GM12801 (cell line): Measurements from ENCODE around the gene BAIAP3.

Experiments
- TF ChIP-seq, protein P1 (sequence below): IDR thresholded peaks from one replicate; pipeline ENCODE4 v1.5.1; 2011; ENCODE audit warnings: control low read depth; ENCODE audit not compliant: insufficient read length; ENCODE audit errors: extremely low read depth

The BAIAP3 gene

DNA sequence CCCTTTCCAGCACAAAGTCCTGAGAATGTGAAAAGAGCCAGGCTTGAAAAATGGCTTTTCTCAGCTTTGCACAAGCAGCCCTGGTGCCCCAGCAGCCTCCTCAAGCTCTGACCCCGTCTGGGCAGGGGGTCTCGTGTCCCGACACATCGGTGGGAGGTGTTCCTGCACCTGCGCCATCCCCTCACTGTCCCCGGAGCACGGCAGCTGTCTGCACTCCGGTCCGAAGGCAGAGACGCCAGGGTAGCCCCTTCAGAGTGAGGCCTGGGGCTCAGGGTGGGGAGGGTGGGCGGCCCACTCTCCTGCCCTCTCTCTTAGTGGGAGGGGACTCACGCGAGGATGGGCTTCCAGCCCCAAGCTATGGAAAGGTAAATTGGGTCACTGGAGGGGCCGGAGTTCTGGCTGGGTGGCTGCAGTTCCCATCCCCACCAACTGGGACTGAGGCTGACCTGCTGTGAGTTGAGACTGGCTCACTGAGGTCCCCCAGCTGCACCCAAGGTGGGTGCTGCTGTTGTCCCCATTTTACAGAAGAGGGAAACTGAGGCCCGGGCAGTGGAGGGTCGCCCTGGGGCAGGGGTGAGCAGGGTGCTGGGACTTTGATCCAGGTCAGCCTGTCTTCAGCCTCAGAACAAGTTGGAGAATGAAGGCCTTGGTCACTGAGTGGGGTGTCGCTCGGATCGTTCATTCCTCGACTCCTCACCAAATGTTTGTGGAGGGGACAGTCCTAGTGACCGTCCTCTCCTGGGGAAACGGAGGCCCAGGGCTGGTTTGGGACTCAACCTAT lies 2.3 kb upstream of the BAIAP3 start:
- TF ChIP-seq, protein P1, sequence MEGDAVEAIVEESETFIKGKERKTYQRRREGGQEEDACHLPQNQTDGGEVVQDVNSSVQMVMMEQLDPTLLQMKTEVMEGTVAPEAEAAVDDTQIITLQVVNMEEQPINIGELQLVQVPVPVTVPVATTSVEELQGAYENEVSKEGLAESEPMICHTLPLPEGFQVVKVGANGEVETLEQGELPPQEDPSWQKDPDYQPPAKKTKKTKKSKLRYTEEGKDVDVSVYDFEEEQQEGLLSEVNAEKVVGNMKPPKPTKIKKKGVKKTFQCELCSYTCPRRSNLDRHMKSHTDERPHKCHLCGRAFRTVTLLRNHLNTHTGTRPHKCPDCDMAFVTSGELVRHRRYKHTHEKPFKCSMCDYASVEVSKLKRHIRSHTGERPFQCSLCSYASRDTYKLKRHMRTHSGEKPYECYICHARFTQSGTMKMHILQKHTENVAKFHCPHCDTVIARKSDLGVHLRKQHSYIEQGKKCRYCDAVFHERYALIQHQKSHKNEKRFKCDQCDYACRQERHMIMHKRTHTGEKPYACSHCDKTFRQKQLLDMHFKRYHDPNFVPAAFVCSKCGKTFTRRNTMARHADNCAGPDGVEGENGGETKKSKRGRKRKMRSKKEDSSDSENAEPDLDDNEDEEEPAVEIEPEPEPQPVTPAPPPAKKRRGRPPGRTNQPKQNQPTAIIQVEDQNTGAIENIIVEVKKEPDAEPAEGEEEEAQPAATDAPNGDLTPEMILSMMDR, result no peak

DNA sequence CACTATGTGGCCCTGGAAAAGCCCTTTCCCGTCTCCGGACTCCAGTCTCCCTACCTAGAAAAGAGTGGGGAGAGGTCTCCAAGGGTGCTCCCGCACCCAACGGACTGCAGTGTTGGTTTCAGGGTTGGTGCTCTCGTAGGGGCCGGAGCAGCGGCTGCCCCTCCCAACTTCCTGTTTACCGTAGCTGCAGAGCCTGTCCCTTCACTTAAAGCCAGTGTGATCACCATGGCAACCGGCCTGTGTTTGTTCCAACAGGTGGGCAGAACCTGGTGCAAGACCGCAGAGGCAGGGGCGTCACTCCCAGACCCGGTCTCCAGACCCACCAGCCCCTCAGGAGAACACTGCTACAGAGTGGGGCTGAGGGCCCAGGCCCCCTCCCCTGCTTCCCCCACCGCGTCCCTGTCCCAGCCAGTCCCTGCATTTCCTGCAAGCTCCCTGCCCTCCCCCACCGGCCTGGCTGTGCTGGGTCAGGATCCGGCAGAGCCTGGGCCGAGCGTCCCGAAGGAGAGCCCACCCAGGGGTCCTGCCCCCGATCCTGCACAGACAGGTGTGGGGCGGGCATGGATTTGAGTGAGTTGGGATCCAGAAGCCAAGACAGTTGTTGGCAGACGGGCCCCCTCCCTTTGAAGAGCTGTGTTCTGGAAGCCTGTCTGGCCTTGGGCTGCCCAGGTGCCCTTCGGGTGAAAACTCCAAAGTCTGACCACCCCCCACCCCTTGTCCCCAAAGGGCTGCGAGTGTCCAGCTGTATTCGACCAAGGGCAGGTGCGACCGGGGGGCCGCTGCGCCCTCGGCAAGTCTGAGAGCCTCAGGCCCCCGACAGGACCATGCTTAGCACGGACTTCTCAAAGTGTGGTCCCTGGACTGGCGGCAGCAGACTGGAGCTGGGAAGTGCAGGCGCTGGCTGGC lies 1.5 kb upstream of the BAIAP3 start:
- TF ChIP-seq, protein P1, result no peak

DNA sequence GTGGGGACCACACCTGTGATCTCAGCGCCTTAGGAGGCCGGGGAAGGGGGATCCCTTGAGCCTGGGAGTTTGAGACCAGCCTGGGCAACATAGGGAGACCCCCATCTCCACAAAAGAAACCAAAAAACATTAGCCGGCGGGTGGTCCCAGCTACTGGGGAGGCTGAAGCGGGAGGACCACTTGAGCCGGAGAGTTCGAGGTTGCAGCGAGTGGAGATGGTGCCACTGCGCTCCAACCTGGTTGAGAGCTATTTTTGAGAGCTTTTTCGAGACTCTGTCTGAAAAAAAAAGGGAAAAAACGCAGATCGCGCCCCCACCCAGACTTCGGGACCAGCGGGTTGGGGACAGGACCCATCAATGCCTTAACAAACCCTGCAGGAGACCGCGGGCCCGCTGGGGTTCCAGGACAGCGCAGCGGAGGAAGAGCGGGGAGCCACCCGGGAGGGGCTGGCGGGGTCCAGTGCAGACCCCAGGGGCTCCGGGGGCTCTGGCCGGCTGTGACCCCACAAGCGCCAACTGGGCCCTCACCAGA lies 762 bp upstream of the BAIAP3 start:
- TF ChIP-seq, protein P1, result no peak

DNA sequence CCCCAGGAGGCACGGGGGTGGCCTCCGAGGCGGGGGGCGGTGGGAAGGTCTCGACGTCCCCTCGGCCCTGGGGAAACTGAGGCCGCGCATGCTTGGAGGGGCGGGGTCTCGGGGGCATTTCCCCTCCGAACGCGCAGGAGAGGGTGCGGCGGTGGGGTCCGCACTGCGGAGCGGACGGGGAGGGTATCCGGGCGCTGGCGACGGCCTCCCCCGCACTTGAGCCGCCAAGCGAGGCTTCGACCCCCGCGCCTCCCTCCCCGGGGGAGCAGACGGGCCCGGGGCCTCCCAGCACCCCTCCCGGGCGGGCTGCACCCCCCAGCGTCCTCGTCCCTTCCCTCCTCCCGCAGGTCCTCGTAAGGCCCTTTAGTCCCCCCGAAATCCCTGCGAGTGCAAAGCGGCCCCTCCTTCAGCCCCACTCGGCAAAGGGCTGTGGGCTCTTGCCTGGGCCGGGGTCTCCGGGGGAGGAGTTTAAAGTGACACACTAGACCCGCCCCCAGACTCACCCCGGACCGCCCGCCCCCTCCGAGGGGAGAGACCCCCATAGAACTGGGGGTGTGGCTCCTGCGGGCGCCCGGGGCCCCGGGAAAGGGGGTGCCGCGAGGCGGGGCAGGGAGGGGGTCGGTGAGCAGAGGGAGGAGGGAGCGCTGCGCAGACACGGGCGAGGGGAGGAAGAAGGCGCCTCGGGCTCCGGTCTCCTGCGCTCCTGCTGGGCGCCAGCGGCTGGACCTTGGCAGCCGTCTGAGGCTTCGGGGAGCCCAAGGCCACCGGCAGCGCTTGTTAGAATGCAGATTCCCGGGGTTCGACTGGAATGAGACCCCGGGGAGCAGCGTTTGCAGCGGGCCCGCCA lies 632 bp downstream of the BAIAP3 start:
- TF ChIP-seq, protein P1, result no peak

DNA sequence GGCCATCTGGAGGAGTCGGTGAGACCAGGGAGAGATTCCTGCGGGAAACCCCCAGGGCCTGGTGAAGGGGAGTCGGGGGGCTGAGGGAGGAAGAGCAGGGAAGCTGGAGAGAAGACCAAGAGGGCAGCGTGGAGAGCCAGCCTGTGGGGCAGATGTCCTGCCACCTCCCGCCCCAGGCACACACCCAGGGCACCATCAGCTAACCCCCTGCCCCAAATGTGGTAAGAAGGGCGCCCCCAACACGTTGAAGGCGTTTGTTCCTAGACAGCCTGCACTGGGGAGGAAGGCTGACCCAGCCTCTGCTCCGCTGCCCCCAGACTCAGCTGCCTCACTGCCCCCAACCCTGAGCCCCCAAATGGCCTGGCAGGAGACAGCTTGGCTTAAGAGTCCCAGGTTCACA lies 1.3 kb downstream of the BAIAP3 start:
- TF ChIP-seq, protein P1, result no peak

DNA sequence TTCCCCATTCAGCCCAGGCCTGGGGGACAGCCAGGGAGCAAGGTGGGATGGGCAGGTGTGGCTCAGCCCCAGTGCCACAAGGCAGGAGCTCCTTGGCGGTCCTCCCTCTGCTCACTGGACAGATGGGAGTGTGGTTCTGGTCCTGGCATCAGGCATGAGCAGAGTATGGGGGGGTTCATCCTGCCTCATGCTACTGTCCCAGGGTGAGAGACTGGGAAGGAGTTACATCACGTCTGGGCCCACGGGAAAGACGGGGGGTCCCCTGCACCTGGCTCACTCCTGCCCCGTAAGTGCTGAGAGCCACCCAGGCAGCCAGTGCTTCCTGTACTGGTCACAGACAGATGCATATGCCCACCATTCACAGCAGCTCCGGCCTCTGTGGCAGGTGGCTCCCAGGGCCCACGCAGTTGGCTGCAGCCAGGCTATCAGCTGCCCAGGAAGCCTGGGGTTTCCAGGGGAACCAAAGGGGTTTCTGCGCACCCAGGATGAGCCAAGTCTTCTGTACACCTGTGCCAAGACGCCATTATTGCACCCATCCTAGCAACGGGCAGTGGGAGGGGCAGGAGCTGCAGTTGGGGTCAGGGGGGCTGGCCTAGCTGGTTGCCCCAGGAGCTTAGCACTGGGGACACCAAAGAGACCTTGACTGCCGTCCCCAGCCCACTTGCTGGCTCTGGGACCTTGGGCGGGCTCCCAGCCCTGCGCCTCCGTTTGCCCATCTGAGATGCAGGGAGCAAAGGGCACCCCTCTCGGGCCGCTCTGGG lies 1.9 kb downstream of the BAIAP3 start:
- TF ChIP-seq, protein P1, result no peak
